T-helper 1 cell treated with Interleukin-12 subunit alpha and Interleukin-12 subunit beta and Interleukin-4 antibody, amounts not matched to agents 30 μg/mL and 1 μg/mL, for 36 hours (primary cell): ENCODE data around the gene COG5.

Source experiments
- H3K27ac Mint-ChIP-seq: one replicate; pipeline ENCODE4 v1.8.0; 2021; ENCODE audit warnings: mild to moderate bottlenecking, mixed read lengths
- H3K27me3 Mint-ChIP-seq: one replicate; pipeline ENCODE4 v1.8.0; 2021; ENCODE audit warnings: low read depth, mixed read lengths
- H3K36me3 Mint-ChIP-seq: one replicate; pipeline ENCODE4 v1.8.0; 2021; ENCODE audit warnings: low read depth, mixed read lengths
- H3K4me1 Mint-ChIP-seq: one replicate; pipeline ENCODE4 v1.8.0; 2021; ENCODE audit warnings: low read depth, mixed read lengths
- H3K4me3 Mint-ChIP-seq: one replicate; pipeline ENCODE4 v1.8.0; 2021; ENCODE audit warnings: mild to moderate bottlenecking, moderate library complexity, mixed read lengths
- H3K9me3 Mint-ChIP-seq: one replicate; pipeline ENCODE4 v1.8.0; 2021; ENCODE audit warnings: mixed read lengths

Gene COG5

GRCh38 chr7:107179326-107180164 is 384.2 kb downstream of the COG5 start:
- peaks cover 6% of the 10 kb centered on the region for H3K4me1 Mint-ChIP-seq
- no peak overlapping the region for H3K27ac Mint-ChIP-seq

GRCh38 chr7:107173691-107174406 is 389.9 kb downstream of the COG5 start:
- Mint-ChIP-seq H3K4me3 (no peak overlapping the region), H3K27ac (no peak overlapping the region), H3K4me1 (peaks cover 28% of the 10 kb centered on the region), H3K27me3 (no peaks in the 10 kb centered on the region), H3K9me3 (no peaks in the 10 kb centered on the region), H3K36me3 (peaks cover 3% of the 10 kb centered on the region)

More at GRCh38 chr7:107179326-107180164, 384.2 kb downstream of the COG5 start:
- H3K9me3 Mint-ChIP-seq, result no peaks in the 10 kb centered on the region
- no peak overlapping the region for H3K4me3 Mint-ChIP-seq
- peaks cover 13% of the 10 kb centered on the region for H3K36me3 Mint-ChIP-seq
- no peaks in the 10 kb centered on the region for H3K27me3 Mint-ChIP-seq

GRCh38 chr7:107173191-107173590 is 390.5 kb downstream of the COG5 start:
- Mint-ChIP-seq H3K36me3 (peaks cover 4% of the 10 kb centered on the region), H3K27ac (no peak overlapping the region), H3K4me1 (peaks cover 28% of the 10 kb centered on the region), H3K9me3 (no peaks in the 10 kb centered on the region), H3K27me3 (no peaks in the 10 kb centered on the region), H3K4me3 (no peak overlapping the region)

- H3K4me1 Mint-ChIP-seq, result peaks cover 31% of the 10 kb centered on the region
- H3K27me3 Mint-ChIP-seq, result no peaks in the 10 kb centered on the region
- H3K27ac Mint-ChIP-seq, result no peak overlapping the region
- peaks cover 4% of the 10 kb centered on the region for H3K36me3 Mint-ChIP-seq
- no peak overlapping the region for H3K4me3 Mint-ChIP-seq
- no peaks in the 10 kb centered on the region for H3K9me3 Mint-ChIP-seq
Observed at GRCh38 chr7:107172276-107173032, 391.3 kb downstream of the COG5 start.

GRCh38 chr7:107171496-107171895 is 392.2 kb downstream of the COG5 start:
- peaks cover 35% of the 10 kb centered on the region for H3K4me1 Mint-ChIP-seq
- no peak overlapping the region for H3K27ac Mint-ChIP-seq
- H3K36me3 Mint-ChIP-seq, result peaks cover 4% of the 10 kb centered on the region
- H3K27me3 Mint-ChIP-seq, result no peaks in the 10 kb centered on the region
- no peaks in the 10 kb centered on the region for H3K9me3 Mint-ChIP-seq
- no peak overlapping the region for H3K4me3 Mint-ChIP-seq

GRCh38 chr7:107170051-107170915 is 393.4 kb downstream of the COG5 start:
- Mint-ChIP-seq H3K9me3 (no peaks in the 10 kb centered on the region), H3K36me3 (peaks cover 4% of the 10 kb centered on the region), H3K27ac (peak overlapping the region; percentile 91), H3K4me1 (peaks cover 39% of the 10 kb centered on the region), H3K4me3 (peak overlapping the region; percentile 98), H3K27me3 (peaks cover 11% of the 10 kb centered on the region)

- no peaks in the 10 kb centered on the region for H3K9me3 Mint-ChIP-seq
- H3K36me3 Mint-ChIP-seq, result peaks cover 3% of the 10 kb centered on the region
- H3K4me1 Mint-ChIP-seq, result peaks cover 37% of the 10 kb centered on the region
- H3K27me3 Mint-ChIP-seq, result peaks cover 19% of the 10 kb centered on the region
- H3K4me3 Mint-ChIP-seq, result peak overlapping the region; percentile 98
- H3K27ac Mint-ChIP-seq, result peak overlapping the region; percentile 99
Observed at GRCh38 chr7:107169120-107170050, 394.3 kb downstream of the COG5 start.

GRCh38 chr7:107168233-107169119 is 395.2 kb downstream of the COG5 start, which contains the start of gene HBP1:
Gene HBP1, plus strand, starts transcription at chr7:107169003. Its CDS starts 10,891 bp downstream, at chr7:107179894.
- Mint-ChIP-seq H3K27ac (peak within 1 kb of the TSS; percentile 99), H3K4me1 (peaks cover 29% of the 10 kb centered on the region), H3K9me3 (no peaks in the 10 kb centered on the region), H3K27me3 (peaks cover 25% of the 10 kb centered on the region), H3K36me3 (peaks cover 2% of the 10 kb centered on the region), H3K4me3 (peak within 1 kb of the TSS; percentile 98)

GRCh38 chr7:107167483-107168232 is 396.1 kb downstream of the COG5 start:
- H3K4me3 Mint-ChIP-seq, result peak overlapping the region; percentile 98
- peak overlapping the region; percentile 99 for H3K27ac Mint-ChIP-seq
- no peaks in the 10 kb centered on the region for H3K9me3 Mint-ChIP-seq
- peaks cover 21% of the 10 kb centered on the region for H3K4me1 Mint-ChIP-seq
- peaks cover 25% of the 10 kb centered on the region for H3K27me3 Mint-ChIP-seq
- peaks cover 2% of the 10 kb centered on the region for H3K36me3 Mint-ChIP-seq

GRCh38 chr7:107166736-107167426 is 396.8 kb downstream of the COG5 start:
- peaks cover 2% of the 10 kb centered on the region for H3K36me3 Mint-ChIP-seq
- peaks cover 18% of the 10 kb centered on the region for H3K4me1 Mint-ChIP-seq
- H3K4me3 Mint-ChIP-seq, result peak overlapping the region; percentile 98
- peaks cover 25% of the 10 kb centered on the region for H3K27me3 Mint-ChIP-seq
- H3K27ac Mint-ChIP-seq, result peak overlapping the region; percentile 99
- no peaks in the 10 kb centered on the region for H3K9me3 Mint-ChIP-seq

GRCh38 chr7:107165341-107165740 is 398.4 kb downstream of the COG5 start:
- Mint-ChIP-seq H3K4me3 (no peak overlapping the region), H3K27me3 (peaks cover 25% of the 10 kb centered on the region), H3K9me3 (no peaks in the 10 kb centered on the region), H3K4me1 (peaks cover 15% of the 10 kb centered on the region), H3K36me3 (peaks cover 2% of the 10 kb centered on the region), H3K27ac (no peak overlapping the region)
